ENCODE measurements around the gene TMEM63C.

GRCh38 chr14:77306851-77307496 lies 125.4 kb downstream of the TMEM63C start:
- no peak for TF ChIP-seq CTCF (IDR thresholded peaks at IDR 0.05)
- TF ChIP-seq EZH2 (IDR thresholded peaks at IDR 0.05; ENCODE audit: borderline replicate concordance, insufficient read depth, low read depth, low read length, poor library complexity, severe bottlenecking), result no peak
